OCI-LY1 (cell line): ENCODE data around the gene HPCAL1.

Source experiments
- H2AFZ ChIP-seq: fragments of 200-600 bp; sonication (generic), shearing (Covaris generic); 2 replicates; pipeline ENCODE4 v1.6.0; 2014; ENCODE audit warnings: antibody characterized with exemption, mild to moderate bottlenecking, low read length
- H3F3A ChIP-seq: fragments of 200-600 bp; sonication (generic), shearing (Covaris generic); 2 replicates; pipeline ENCODE4 v1.6.0; 2014; ENCODE audit warnings: mild to moderate bottlenecking, antibody characterized with exemption, low read length, moderate library complexity; ENCODE audit not compliant: insufficient read depth
- H3K27ac ChIP-seq: fragments of 200-600 bp; sonication (generic); 2 replicates; pipeline ENCODE4 v1.5.1; 2014; ENCODE audit warnings: low read length, mixed run types, mild to moderate bottlenecking, low read depth; ENCODE audit not compliant: poor library complexity, severe bottlenecking
- H3K27me3 ChIP-seq: fragments of 200-600 bp; sonication (generic); 2 replicates; pipeline ENCODE4 v1.6.0; 2014; ENCODE audit warnings: antibody characterized with exemption, mild to moderate bottlenecking, low read length, moderate library complexity; ENCODE audit not compliant: insufficient read depth
- H3K36me3 ChIP-seq: fragments of 200-600 bp; sonication (generic); 2 replicates; pipeline ENCODE4 v1.6.1; 2014; ENCODE audit warnings: mild to moderate bottlenecking, antibody characterized with exemption, low read length, moderate library complexity, mixed read lengths; ENCODE audit not compliant: insufficient read depth
- H3K4me1 ChIP-seq: fragments of 200-600 bp; sonication (generic); 2 replicates; pipeline ENCODE4 v1.5.1; 2014; ENCODE audit warnings: mild to moderate bottlenecking, low read length, moderate library complexity; ENCODE audit not compliant: insufficient read depth, severe bottlenecking
- H3K4me2 ChIP-seq: fragments of 200-600 bp; sonication (generic), shearing (Covaris generic); 2 replicates; pipeline ENCODE4 v1.6.1; 2014; ENCODE audit warnings: low read length
- H3K4me3 ChIP-seq: fragments of 200-600 bp; sonication (generic); 2 replicates; pipeline ENCODE4 v1.5.1; 2014; ENCODE audit warnings: low read length, low read depth, mild to moderate bottlenecking, mixed read lengths; ENCODE audit not compliant: poor library complexity, severe bottlenecking
- H3K79me2 ChIP-seq: fragments of 200-600 bp; shearing (Covaris generic); 2 replicates; pipeline ENCODE4 v1.6.1; 2016; ENCODE audit warnings: mixed run types, low read length, mixed read lengths; ENCODE audit not compliant: insufficient read depth
- H3K9ac ChIP-seq: fragments of 200-600 bp; sonication (generic), shearing (Covaris generic); 2 replicates; pipeline ENCODE4 v1.6.1; 2014; ENCODE audit warnings: mild to moderate bottlenecking, low read length, mixed read lengths
- H3K9me2 ChIP-seq: fragments of 200-600 bp; sonication (generic), shearing (Covaris generic); 2 replicates; pipeline ENCODE4 v1.6.1; 2014; ENCODE audit warnings: low read depth, mild to moderate bottlenecking, low read length, mixed read lengths
- H3K9me3 ChIP-seq: fragments of 200-600 bp; shearing (Covaris generic); 2 replicates; pipeline ENCODE4 v1.6.1; 2014; ENCODE audit warnings: low read length, mixed read lengths
- H4K20me1 ChIP-seq: fragments of 200-600 bp; sonication (generic), shearing (Covaris generic); 2 replicates; pipeline ENCODE4 v1.6.0; 2016; ENCODE audit warnings: mild to moderate bottlenecking, low read length; ENCODE audit not compliant: insufficient read depth
- EZH2 ChIP-seq: fragments of 200-600 bp; sonication (generic), shearing (Covaris generic); IDR thresholded peaks from 2 replicates; pipeline ENCODE4 v1.8.0; 2017; ENCODE audit warnings: borderline replicate concordance, mixed run types, mild to moderate bottlenecking, antibody characterized with exemption, low read length, moderate library complexity, mixed read lengths
- TF ChIP-seq, protein P1 (sequence below): fragments of 200-600 bp; sonication (generic), shearing (Covaris generic); IDR thresholded peaks from 2 replicates; pipeline ENCODE4 v1.5.1; 2017; ENCODE audit warnings: mild to moderate bottlenecking, antibody characterized with exemption, low read length, moderate library complexity, mixed read lengths

The HPCAL1 gene

DNA sequence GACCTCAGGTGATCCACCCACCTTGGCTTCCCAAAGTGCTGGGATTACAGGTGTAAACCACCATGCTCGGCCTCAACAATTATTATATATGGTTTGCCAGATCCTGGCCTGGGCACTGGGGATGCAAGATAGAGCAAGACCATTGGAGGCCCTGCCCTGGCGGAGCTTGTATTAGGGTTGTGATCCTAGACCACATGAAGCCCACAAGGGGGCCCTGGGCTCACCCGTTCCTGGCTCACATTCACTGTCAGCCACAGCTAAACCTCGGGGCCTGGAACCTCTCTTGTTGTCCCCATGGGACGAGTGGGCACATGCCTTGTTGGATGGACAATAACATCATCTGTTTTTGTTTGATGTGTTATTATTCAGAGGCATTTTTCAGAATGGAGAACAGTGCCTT, 14.9 kb downstream of the HPCAL1 start:
- no peak overlapping the region for H3K27ac ChIP-seq
- H3K4me3 ChIP-seq = no peak overlapping the region
- H3K9me3 ChIP-seq = peaks cover 2% of the 10 kb centered on the region; the same call in 1 of the 2 replicates
- no peaks in the 10 kb centered on the region for H3K9me2 ChIP-seq
- H3F3A ChIP-seq = no peaks in the 10 kb centered on the region
- H3K27me3 ChIP-seq = no peaks in the 10 kb centered on the region; the same call in 1 of the 2 replicates
- H3K9ac ChIP-seq = no peak overlapping the region
- no peak overlapping the region for H2AFZ ChIP-seq
- H3K79me2 ChIP-seq = no peaks in the 10 kb centered on the region
- TF ChIP-seq, protein P1, sequence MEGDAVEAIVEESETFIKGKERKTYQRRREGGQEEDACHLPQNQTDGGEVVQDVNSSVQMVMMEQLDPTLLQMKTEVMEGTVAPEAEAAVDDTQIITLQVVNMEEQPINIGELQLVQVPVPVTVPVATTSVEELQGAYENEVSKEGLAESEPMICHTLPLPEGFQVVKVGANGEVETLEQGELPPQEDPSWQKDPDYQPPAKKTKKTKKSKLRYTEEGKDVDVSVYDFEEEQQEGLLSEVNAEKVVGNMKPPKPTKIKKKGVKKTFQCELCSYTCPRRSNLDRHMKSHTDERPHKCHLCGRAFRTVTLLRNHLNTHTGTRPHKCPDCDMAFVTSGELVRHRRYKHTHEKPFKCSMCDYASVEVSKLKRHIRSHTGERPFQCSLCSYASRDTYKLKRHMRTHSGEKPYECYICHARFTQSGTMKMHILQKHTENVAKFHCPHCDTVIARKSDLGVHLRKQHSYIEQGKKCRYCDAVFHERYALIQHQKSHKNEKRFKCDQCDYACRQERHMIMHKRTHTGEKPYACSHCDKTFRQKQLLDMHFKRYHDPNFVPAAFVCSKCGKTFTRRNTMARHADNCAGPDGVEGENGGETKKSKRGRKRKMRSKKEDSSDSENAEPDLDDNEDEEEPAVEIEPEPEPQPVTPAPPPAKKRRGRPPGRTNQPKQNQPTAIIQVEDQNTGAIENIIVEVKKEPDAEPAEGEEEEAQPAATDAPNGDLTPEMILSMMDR = no peak
- TF ChIP-seq EZH2 = no peak
- no peaks in the 10 kb centered on the region; the same call in 1 of the 2 replicates for H3K36me3 ChIP-seq
- H4K20me1 ChIP-seq = no peaks in the 10 kb centered on the region
- H3K4me1 ChIP-seq = no peaks in the 10 kb centered on the region
- no peak overlapping the region for H3K4me2 ChIP-seq

DNA sequence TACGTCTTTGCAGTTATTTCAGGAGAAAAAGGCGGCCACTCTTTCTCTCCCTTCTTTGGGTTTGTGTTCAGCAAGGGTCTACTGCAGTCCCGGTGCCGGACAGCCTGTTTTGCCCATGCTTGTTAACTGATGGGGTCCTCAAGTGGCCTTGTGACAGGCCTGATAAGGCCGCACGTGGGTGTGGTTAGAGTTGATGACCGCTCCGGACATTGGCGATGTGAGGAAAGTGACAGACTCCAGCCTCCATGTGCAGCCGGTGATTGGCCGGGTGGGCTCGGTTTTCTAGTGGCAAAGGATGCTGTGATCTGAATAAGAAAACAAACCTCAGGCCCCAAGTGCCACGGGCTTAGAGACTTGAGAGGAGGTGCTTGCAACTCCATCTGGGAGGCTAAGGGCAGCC, 15.6 kb downstream of the HPCAL1 start:
- Histone ChIP-seq H3K27me3 (no peaks in the 10 kb centered on the region; the same call in 1 of the 2 replicates), H3K4me2 (no peak overlapping the region), H3K4me1 (no peaks in the 10 kb centered on the region), H3K4me3 (no peak overlapping the region), H3K79me2 (no peaks in the 10 kb centered on the region), H3K9ac (no peak overlapping the region), H3F3A (no peaks in the 10 kb centered on the region), H2AFZ (no peak overlapping the region), H3K9me2 (no peaks in the 10 kb centered on the region), H3K36me3 (no peaks in the 10 kb centered on the region; the same call in 1 of the 2 replicates), H4K20me1 (no peaks in the 10 kb centered on the region), H3K9me3 (peaks cover 2% of the 10 kb centered on the region; the same call in 1 of the 2 replicates), H3K27ac (no peak overlapping the region)
- TF ChIP-seq, protein P1 = no peak
- no peak for TF ChIP-seq EZH2

DNA sequence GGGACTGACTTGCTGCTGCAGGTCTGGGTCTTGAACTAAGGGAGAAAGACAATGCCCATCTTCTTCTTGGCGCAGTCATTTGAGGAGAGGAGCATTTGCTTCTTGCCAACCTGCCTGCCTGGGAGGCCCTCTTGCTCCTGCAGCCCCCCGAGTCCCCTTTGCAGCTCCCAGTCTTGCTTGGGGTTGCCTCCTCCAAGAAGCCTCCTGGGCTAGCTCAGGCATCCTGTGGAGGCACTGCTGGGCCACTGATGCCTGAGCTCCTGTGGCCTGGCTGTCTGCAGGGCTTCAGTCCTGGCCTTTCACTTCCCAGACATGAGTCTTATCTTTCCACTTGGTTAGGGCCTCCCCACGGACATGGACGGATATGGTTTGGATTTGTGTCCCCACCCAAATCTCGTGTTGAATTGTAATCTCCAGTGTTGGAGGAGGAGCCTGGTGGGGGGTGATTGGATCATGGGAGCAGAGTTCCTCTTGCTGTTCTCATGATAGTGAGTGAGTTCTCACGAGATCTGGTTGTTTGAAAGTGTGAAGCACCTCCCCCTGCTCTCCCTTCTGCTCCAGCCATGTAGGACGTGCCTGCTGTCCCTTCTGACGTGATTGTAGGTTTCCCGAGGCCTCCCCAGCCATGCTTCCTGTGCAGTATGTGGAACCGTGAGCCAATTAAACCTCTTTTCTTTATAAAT, 17.3 kb downstream of the HPCAL1 start:
- no peaks in the 10 kb centered on the region for H3K4me1 ChIP-seq
- no peak overlapping the region for H3K27ac ChIP-seq
- H2AFZ ChIP-seq = no peak overlapping the region
- no peak overlapping the region for H3K4me3 ChIP-seq
- peaks cover 2% of the 10 kb centered on the region; the same call in 1 of the 2 replicates for H3K9me3 ChIP-seq
- no peaks in the 10 kb centered on the region; the same call in 1 of the 2 replicates for H3K27me3 ChIP-seq
- H4K20me1 ChIP-seq = no peaks in the 10 kb centered on the region
- H3K79me2 ChIP-seq = no peaks in the 10 kb centered on the region
- TF ChIP-seq, protein P1 = no peak
- no peak for TF ChIP-seq EZH2
- no peaks in the 10 kb centered on the region; the same call in 1 of the 2 replicates for H3K36me3 ChIP-seq
- no peaks in the 10 kb centered on the region for H3K9me2 ChIP-seq
- no peak overlapping the region for H3K4me2 ChIP-seq
- no peak overlapping the region for H3K9ac ChIP-seq
- no peaks in the 10 kb centered on the region for H3F3A ChIP-seq
